OCI-M2 (cell line): Measurements from ENCODE around the gene CCDC87.
"Not testable (repeated sequence)": the region's sequence is repeated elsewhere in the genome, so short reads cannot be mapped to it uniquely, and the experiment has no call there.

Experiments used
- DNase-seq: peaks from one replicate; lab custom pipeline; 2025; ENCODE audit not compliant: unreplicated experiment; lab: John Stamatoyannopoulos, UW

The CCDC87 gene

GRCh38 chr11:66582565-66583147 lies 10.2 kb downstream of the CCDC87 start:
- DNase-seq = not testable (repeated sequence)

- no peak for DNase-seq
These were observed 11.6 kb downstream of the CCDC87 start for GRCh38 chr11:66581261-66581660.

GRCh38 chr11:66580803-66581202 lies 12.1 kb downstream of the CCDC87 start:
- no peak for DNase-seq

GRCh38 chr11:66579017-66579606 lies 13.8 kb downstream of the CCDC87 start:
- DNase-seq = no peak

- no peak for DNase-seq
These were observed 22.0 kb downstream of the CCDC87 start for GRCh38 chr11:66570850-66571180.

GRCh38 chr11:66570079-66570849 lies 22.6 kb downstream of the CCDC87 start:
- no peak for DNase-seq

- DNase-seq = no peak
These were observed 23.8 kb downstream of the CCDC87 start for GRCh38 chr11:66569076-66569475.

- peak; percentile 28 for DNase-seq
These were observed 24.5 kb downstream of the CCDC87 start, which contains the start of gene CTSF for GRCh38 chr11:66568124-66568916. Gene CTSF (minus strand): TSS chr11:66568606. CDS start chr11:66568486, 120 bp downstream.

GRCh38 chr11:66567787-66568123 lies 25.1 kb downstream of the CCDC87 start:
- no peak for DNase-seq

GRCh38 chr11:66566221-66566620 lies 26.6 kb downstream of the CCDC87 start:
- DNase-seq = no peak

GRCh38 chr11:66564984-66565383 lies 27.9 kb downstream of the CCDC87 start:
- DNase-seq = no peak

GRCh38 chr11:66564538-66564937 lies 28.3 kb downstream of the CCDC87 start:
- no peak for DNase-seq

GRCh38 chr11:66563832-66564231 lies 29.0 kb downstream of the CCDC87 start:
- DNase-seq = no peak

GRCh38 chr11:66562907-66563583 lies 29.8 kb downstream of the CCDC87 start:
- DNase-seq = no peak

- DNase-seq = no peak
These were observed 30.6 kb downstream of the CCDC87 start for GRCh38 chr11:66562275-66562674.

- DNase-seq = no peak
These were observed 31.0 kb downstream of the CCDC87 start for GRCh38 chr11:66561975-66562248.

- no peak for DNase-seq
These were observed 31.5 kb downstream of the CCDC87 start for GRCh38 chr11:66561178-66561974.

GRCh38 chr11:66559866-66560676 lies 32.8 kb downstream of the CCDC87 start:
- DNase-seq = no peak

GRCh38 chr11:66559142-66559865 lies 33.6 kb downstream of the CCDC87 start:
- DNase-seq = no peak
